Fibroblast of pulmonary artery (primary cell): ENCODE results near the gene IGIP.

ENCODE experiments used
- DNase-seq: peaks from one replicate; pipeline ENCODE4 v3.0.0-alpha.2; 2010; ENCODE audit warnings: low read depth
- H3K4me3 ChIP-seq: replicated peaks from 2 replicates; pipeline ENCODE4 v1.5.1; 2011; ENCODE audit warnings: low read depth, mild to moderate bottlenecking, control low read depth, low read length, moderate library complexity
- TF ChIP-seq, protein P1 (sequence below): IDR thresholded peaks from 2 replicates; pipeline ENCODE4 v1.5.1; 2011; ENCODE audit warnings: mild to moderate bottlenecking, control low read depth, low read length, inconsistent platforms; ENCODE audit errors: missing control alignments

The IGIP gene

DNA sequence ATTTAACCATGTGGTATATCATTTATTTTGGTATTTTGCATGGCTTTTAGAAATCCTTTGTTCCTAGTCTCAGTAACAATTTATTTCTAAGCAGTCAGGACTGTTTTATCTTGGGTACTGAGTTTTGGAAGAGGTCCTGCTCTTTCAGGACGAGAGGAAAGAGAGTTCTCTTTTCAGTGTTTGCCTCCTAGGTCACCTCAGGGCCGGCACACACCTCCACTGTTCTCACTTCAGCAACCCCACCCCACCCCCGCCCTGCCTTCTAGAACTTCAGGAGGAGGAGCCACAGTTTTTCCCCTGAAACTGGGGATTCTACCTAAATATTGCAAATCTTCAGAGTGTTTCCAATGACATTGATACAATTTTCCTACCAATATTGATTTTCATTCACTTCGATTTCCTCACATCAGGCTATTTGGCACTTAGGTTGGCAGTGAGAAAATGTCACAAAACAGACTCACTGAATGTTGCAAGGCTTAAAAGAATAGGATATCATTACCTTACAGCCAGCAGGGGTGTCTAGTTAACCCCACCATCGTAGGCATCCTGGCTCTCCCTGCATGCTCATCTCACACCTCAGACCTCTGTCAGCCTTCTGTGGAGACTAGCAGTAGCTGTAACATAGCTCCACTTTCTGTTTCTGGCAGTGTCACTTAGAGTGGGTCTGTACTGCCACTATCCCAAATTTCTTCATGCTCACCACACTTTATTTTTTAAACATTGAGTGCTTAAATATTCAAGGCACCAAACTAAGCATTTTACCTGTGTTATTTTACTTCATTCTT lies 5.4 kb downstream of the IGIP start:
- no peak for DNase-seq
- no peak overlapping the region for H3K4me3 ChIP-seq
- TF ChIP-seq, protein P1, sequence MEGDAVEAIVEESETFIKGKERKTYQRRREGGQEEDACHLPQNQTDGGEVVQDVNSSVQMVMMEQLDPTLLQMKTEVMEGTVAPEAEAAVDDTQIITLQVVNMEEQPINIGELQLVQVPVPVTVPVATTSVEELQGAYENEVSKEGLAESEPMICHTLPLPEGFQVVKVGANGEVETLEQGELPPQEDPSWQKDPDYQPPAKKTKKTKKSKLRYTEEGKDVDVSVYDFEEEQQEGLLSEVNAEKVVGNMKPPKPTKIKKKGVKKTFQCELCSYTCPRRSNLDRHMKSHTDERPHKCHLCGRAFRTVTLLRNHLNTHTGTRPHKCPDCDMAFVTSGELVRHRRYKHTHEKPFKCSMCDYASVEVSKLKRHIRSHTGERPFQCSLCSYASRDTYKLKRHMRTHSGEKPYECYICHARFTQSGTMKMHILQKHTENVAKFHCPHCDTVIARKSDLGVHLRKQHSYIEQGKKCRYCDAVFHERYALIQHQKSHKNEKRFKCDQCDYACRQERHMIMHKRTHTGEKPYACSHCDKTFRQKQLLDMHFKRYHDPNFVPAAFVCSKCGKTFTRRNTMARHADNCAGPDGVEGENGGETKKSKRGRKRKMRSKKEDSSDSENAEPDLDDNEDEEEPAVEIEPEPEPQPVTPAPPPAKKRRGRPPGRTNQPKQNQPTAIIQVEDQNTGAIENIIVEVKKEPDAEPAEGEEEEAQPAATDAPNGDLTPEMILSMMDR = no peak

DNA sequence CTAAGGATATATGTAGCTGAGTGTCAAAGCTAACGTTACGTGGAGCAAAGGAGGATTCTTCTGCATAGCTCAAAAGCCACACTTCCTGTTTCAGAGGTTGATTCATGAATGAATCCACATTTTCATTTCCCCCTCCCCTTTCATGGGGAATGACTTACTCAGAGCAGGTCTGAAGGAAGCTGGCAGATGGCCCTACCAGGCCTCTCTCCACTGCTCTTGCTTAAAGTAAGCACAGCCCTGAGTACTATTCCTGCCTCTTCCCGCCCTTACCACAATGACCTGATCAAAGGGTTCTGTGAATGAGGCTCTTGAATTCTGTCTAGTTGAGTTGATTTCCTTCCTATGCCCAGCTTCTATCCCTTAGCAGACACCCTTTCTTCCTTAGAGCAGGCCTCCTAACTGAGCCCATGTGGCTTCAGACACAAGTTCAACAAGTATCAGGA lies 6.3 kb downstream of the IGIP start:
- no peak overlapping the region for H3K4me3 ChIP-seq
- TF ChIP-seq, protein P1 = no peak
- peak; percentile 86 for DNase-seq

DNA sequence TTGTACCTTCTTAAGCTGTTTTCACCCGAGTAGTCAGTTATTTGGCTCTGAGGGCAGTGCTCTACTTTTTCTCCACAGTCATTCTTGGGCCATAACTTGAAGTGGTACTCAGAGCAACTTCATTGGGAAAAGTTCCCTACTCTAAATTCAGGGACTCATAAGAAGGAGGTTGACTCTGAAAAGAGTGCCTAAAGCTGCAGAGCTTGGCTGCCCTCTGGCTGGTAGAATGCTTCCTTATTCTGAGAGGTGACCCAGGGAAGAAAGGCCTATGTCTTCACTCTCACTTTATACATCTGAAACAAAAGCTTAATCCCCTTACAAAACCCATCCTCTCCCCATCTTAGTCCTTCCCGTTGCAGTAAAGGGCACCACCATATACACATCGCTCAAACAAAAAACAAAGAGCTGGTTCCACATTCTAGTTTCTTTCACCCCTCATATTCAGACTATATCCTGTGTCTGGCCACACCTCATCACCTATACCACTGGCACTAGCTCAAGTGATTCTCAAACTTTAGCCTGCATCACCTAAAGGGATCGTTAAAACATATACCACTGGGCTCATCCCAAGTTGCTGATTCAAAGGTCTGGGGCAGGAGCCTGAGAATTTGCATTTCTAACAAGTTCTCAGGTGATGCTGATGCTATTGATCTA lies 7.9 kb downstream of the IGIP start:
- H3K4me3 ChIP-seq = no peak overlapping the region
- no peak for DNase-seq
- TF ChIP-seq, protein P1 = no peak

DNA sequence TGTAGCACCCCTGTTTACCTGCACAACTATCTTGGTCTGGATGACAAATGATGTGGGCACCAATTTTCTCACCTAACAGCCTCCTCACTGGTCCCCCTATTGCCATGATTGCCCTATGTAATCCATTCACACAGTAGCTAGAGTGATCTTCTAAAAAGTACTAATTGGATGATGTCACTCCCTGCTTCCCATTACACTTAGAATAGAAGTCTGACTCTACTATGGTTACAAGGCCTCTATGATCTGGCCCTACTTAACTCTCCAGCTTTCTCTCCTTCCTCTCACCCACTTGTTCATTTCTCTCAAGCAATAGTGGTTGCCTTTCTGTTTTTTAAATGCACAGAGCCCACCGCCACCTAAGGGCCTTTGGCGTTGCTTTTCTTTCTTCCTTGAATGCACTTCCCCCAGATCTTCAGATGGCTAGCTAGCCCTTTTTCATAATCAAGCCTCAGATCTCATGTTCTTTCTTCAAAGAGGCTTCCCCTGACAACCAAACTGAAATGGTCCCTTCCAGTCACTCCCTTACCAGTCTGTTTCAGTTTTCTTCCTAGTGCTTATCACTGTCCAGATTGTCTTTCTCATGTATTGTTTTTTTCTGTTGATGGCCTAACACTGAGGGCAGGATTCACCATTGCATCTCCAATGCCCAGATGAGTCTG lies 8.7 kb downstream of the IGIP start:
- no peak overlapping the region for H3K4me3 ChIP-seq
- TF ChIP-seq, protein P1 = no peak
- no peak for DNase-seq

DNA sequence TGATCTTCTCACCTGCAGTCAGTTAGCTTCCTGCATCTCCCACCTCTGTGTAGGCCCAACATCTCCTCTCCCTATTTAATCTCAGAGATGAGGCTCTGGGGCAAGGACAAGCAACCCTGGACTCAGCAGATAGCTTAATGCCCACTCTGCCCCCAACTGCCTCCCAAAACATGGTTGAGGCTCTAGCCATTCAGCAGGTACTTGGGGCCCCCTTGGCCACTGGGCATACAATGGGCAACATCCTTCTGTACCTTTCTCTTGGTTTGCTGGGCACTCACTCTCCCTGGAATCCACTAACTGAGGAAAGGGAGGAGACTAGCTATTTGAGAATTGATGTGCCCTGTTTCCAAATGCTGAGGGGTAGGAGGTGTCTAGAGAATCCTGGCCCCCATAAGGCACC lies 9.4 kb downstream of the IGIP start:
- TF ChIP-seq, protein P1 = no peak
- DNase-seq = no peak
- no peak overlapping the region for H3K4me3 ChIP-seq

DNA sequence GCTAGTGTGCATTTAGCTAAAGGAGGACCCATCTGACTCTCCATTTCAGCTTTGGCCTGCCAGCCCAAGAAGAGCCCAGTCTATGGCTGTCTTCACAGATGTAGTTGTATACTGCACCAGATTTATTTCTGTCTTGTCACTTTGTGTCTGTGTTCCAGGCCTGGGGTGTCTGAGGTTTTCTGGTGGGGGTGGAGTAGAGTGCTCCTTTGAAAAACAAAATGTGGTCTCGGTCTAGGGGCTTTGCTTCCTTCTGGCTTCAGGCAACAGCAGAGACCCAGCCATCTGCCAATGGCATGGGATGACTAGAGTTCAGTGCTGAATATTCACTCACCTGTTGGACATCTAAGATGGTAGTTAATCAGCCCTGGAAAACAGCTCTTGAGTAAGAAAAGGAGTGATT lies 10.9 kb downstream of the IGIP start:
- TF ChIP-seq, protein P1 = no peak
- no peak overlapping the region for H3K4me3 ChIP-seq
- DNase-seq = no peak
